Spleen (tissue), 7 donors: ENCODE results near the gene AMOTL1.

Experiments used
- CTCF ChIP-seq, 11 experiments: fragments of 200-600 bp in 7 of 11; fragments of 450-650 bp in 4 of 11; sonication (generic) in 4 of 11; IDR thresholded peaks in 8 of 11; conservative IDR thresholded peaks in 3 of 11; 1 replicate in 7 of 11; 2 replicates in 4 of 11; pipeline versions ENCODE4 v1.4.0 to v1.8.0; 2016 to 2021; ENCODE audit warnings: antibody characterized with exemption in 11 of 11, inconsistent platforms in 4 of 11, mild to moderate bottlenecking in 1 of 11
- POLR2A ChIP-seq, 3 donors: fragments of 450-650 bp; IDR thresholded peaks; one replicate each; pipeline ENCODE4 v1.5.1; 2017; ENCODE audit warnings: antibody characterized with exemption in 3 of 3, mild to moderate bottlenecking in 1 of 3
- donor health status: DM: no; HTN: no; CAD: no; lungs with moderate emphysema.
- donor health status: DM: no; HTN: no; CAD: no.
- donor health status: DM: no; HTN: no; CAD: no.

- TF ChIP-seq CTCF (IDR thresholded peaks at IDR 0.05 in 8 of 11, conservative IDR thresholded peaks at IDR 0.05 in 3 of 11) (no peak), POLR2A (IDR thresholded peaks at IDR 0.05) (no peak)
These were observed 115.7 kb downstream of the AMOTL1 start for GRCh38 chr11:94883878-94884277.
